Lower lobe of right lung (tissue), 2 donors: ENCODE data around the gene NXN. TPM values are rescaled to one million over a fixed set of nuclear protein-coding genes. Genes with fewer than 3 reads are reported as not detected.

Experiments
- ATAC-seq, 2 donors: fragments of 200-7000 bp; cut with Tn5 transposase; one replicate each; pipeline ENCODE4 v1.9.1; 2020 to 2022; ENCODE audit warnings: mild to moderate bottlenecking in 2 of 2, moderate library complexity in 2 of 2
- DNase-seq: peaks from one replicate; pipeline ENCODE4 v3.0.0-alpha.2; 2020
- H3K27ac ChIP-seq: fragments of 200-600 bp; one replicate; pipeline ENCODE4 v1.8.0; 2022
- H3K27me3 ChIP-seq: fragments of 200-600 bp; one replicate; pipeline ENCODE4 v1.8.0; 2022; ENCODE audit warnings: low read depth
- H3K36me3 ChIP-seq: fragments of 200-600 bp; one replicate; pipeline ENCODE4 v1.8.0; 2022; ENCODE audit warnings: mild to moderate bottlenecking
- H3K4me1 ChIP-seq: fragments of 200-600 bp; one replicate; pipeline ENCODE4 v1.8.0; 2022
- H3K4me3 ChIP-seq: fragments of 200-600 bp; one replicate; pipeline ENCODE4 v1.8.0; 2022; ENCODE audit warnings: mild to moderate bottlenecking
- H3K9me3 ChIP-seq: fragments of 200-600 bp; one replicate; pipeline ENCODE4 v1.8.0; 2022
- CTCF ChIP-seq: fragments of 200-600 bp; IDR thresholded peaks from one replicate; pipeline ENCODE4 v1.8.0; 2022; ENCODE audit warnings: antibody characterized with exemption, mild to moderate bottlenecking
- intact Hi-C: fragments of 100-400 bp; cut with DNase I; formaldehyde crosslinking; loops from one replicate; pipeline ENCODE4 v1.11.0; 2022
- total RNA-seq: library from RNA; stranded (reverse); fragmentation: NEBNext Ultra II Directional; extraction: Animal tissue kit (Norgen Biotek cat#: 25700); gene quantifications from one replicate; pipeline ENCODE4 v1.2.1, GENCODE V29; 2021
- donor health status: DM: no; HTN: yes; CAD: no; lungs with severe emphysema.

The NXN gene
- total RNA-seq, 1 donor from 2014 or later: 42.6 TPM

DNA sequence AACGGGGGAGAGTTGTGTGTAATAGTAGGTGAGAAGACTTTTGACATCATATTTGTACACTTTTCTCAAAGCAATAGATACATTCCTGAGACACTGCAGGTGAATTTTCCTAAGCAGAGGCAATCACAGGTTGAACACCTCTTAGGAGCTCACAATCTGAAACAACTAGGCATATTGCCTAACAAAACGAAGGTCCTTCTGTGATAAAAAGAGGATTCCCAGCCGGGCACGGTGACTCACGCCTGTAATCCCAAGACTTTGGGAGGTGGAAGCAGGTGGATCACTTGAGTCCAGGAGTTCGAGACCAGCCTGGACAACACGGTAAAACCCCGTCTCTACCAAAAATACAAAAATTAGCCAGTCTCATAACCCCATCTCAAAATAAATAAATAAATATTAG lies 17.4 kb downstream of the NXN start:
- TF ChIP-seq CTCF: no peak
- Histone ChIP-seq H3K36me3 (no peaks in the 10 kb centered on the region), H3K9me3 (no peaks in the 10 kb centered on the region), H3K4me1 (no peaks in the 10 kb centered on the region), H3K27me3 (no peaks in the 10 kb centered on the region), H3K4me3 (no peak overlapping the region), H3K27ac (no peak overlapping the region)
- DNase-seq (no peak), ATAC-seq (peak in 1 of 2 donors; percentile 51)
- intact Hi-C loops: no loop called here

DNA sequence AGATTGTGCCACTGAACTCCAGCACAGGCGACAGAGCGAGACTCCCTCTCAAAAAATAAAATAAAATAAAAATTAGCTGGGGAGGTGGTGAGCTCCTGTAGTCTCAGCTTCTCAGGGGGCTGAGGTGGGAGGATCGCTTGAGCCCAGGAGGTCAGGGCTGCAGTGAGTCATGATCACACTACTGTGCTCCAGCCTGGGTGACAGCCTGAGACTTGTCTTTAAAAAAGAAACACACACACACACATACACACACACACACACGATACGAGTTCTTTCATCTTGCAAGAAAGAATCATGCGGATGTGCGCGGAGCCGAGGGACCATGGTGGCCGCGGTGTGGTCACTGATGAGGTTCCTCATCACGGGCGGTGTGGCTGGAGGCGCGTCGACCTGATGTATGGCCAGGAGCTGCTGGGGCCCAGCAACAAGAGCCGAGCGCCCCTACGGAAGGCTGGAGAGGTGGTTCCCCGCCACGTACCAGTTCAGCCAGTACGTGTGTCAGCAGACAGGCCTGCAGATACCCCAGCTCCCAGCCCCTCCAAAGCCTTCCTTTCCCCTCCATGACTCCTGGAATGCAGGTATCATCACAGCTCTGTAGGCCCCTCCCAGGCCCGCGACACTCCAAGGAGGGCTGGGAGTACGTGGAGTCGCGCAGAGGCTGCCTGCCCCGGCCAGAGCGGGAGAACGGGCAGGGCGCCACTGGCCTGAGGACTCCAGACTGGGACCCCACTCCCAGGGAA lies 20.7 kb downstream of the NXN start:
- Histone ChIP-seq H3K36me3 (no peaks in the 10 kb centered on the region), H3K27ac (no peak overlapping the region), H3K9me3 (no peaks in the 10 kb centered on the region), H3K4me3 (no peak overlapping the region), H3K27me3 (no peaks in the 10 kb centered on the region), H3K4me1 (peaks cover 8% of the 10 kb centered on the region)
- no peak for DNase-seq
- no peak for TF ChIP-seq CTCF
- intact Hi-C loops: no loop called here
- ATAC-seq: no peak

GRCh38 chr17:957856-958421 lies 21.6 kb downstream of the NXN start:
- TF ChIP-seq CTCF: no peak
- Histone ChIP-seq H3K36me3 (no peaks in the 10 kb centered on the region), H3K9me3 (no peaks in the 10 kb centered on the region), H3K4me3 (no peak overlapping the region), H3K27me3 (no peaks in the 10 kb centered on the region), H3K4me1 (peaks cover 8% of the 10 kb centered on the region), H3K27ac (no peak overlapping the region)
- intact Hi-C loops: no loop called here
- ATAC-seq: no peak
- no peak for DNase-seq

DNA sequence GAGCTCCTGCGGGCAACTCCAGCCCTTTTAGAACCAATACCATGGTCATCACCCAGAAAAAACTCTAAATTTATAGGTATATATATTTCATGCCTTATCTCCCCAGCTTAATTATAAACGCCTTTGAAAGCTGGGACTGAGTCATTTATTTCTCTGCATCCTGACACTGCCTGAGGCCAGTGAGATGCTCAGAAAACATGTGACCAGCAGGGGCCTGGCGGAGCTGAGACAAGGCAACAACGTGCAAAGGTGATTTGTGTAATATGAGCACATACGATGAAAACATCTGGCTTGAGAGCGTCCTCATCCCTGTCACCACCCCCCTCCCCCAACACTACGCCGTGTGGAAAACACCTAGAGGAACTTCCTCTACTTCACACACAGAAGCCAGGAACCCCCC lies 22.7 kb downstream of the NXN start:
- H3K27me3 ChIP-seq: no peaks in the 10 kb centered on the region
- no peaks in the 10 kb centered on the region for H3K9me3 ChIP-seq
- H3K27ac ChIP-seq: no peak overlapping the region
- ATAC-seq (no peak), DNase-seq (no peak)
- intact Hi-C loops: no loop called here
- H3K4me3 ChIP-seq: no peak overlapping the region
- peaks cover 9% of the 10 kb centered on the region for H3K4me1 ChIP-seq
- no peaks in the 10 kb centered on the region for H3K36me3 ChIP-seq
- no peak for TF ChIP-seq CTCF

GRCh38 chr17:954431-955164 lies 25.0 kb downstream of the NXN start:
- ATAC-seq (peak; percentile 89 to 91), DNase-seq (peak; percentile 62)
- no peaks in the 10 kb centered on the region for H3K9me3 ChIP-seq
- peaks cover 16% of the 10 kb centered on the region for H3K4me1 ChIP-seq
- no peaks in the 10 kb centered on the region for H3K27me3 ChIP-seq
- intact Hi-C loops: no loop called here
- H3K36me3 ChIP-seq: no peaks in the 10 kb centered on the region
- H3K4me3 ChIP-seq: no peak overlapping the region
- TF ChIP-seq CTCF: no peak
- H3K27ac ChIP-seq: peak overlapping the region; percentile 72
